SJCRH30 (cell line): ENCODE measurements around the gene MKNK1. TPM values are rescaled to one million over a fixed set of nuclear protein-coding genes. Genes with fewer than 3 reads are reported as not detected.

Source experiments
- DNase-seq, 2 experiments: peaks; one replicate each; pipeline ENCODE4 v3.0.0-alpha.2; 2015 to 2020
- H3K27ac ChIP-seq: fragments of 250-450 bp; sonication (Bioruptor Pico); 2 replicates; pipeline ENCODE4 v1.5.1; 2020; ENCODE audit warnings: mild to moderate bottlenecking, moderate library complexity
- H3K27me3 ChIP-seq: fragments of 250-450 bp; sonication (Bioruptor Pico); 2 replicates; pipeline ENCODE4 v1.5.1; 2020; ENCODE audit warnings: mild to moderate bottlenecking, moderate library complexity
- H3K36me3 ChIP-seq: fragments of 250-450 bp; sonication (Bioruptor Pico); 2 replicates; pipeline ENCODE4 v1.5.1; 2020; ENCODE audit warnings: mild to moderate bottlenecking, moderate library complexity
- H3K4me1 ChIP-seq: fragments of 250-450 bp; sonication (Bioruptor Pico); 2 replicates; pipeline ENCODE4 v1.5.1; 2020; ENCODE audit warnings: mild to moderate bottlenecking, moderate library complexity
- H3K4me3 ChIP-seq: fragments of 250-450 bp; sonication (Bioruptor Pico); 2 replicates; pipeline ENCODE4 v1.5.1; 2020; ENCODE audit warnings: mild to moderate bottlenecking, moderate library complexity
- H3K9me3 ChIP-seq: fragments of 250-450 bp; sonication (Bioruptor Pico); replicated peaks from 2 replicates; pipeline ENCODE4 v1.5.1; 2020; ENCODE audit warnings: mild to moderate bottlenecking, moderate library complexity
- total RNA-seq: library from RNA; depleted of rRNA; stranded (reverse); fragments of >200 nt; shearing (Covaris generic); gene quantifications from 2 replicates; pipeline ENCODE4 v1.2.3, GENCODE V29; 2014; rRNA removed

MKNK1 gene
- total RNA-seq, 1 experiment from 2014 or later = 25.1 TPM

GRCh38 chr1:46512792-46513190 is 91.3 kb downstream of the MKNK1 start:
- Histone ChIP-seq H3K36me3 (no peaks in the 10 kb centered on the region), H3K4me3 (no peak overlapping the region), H3K4me1 (no peaks in the 10 kb centered on the region), H3K27ac (no peak overlapping the region), H3K27me3 (peaks cover 36% of the 10 kb centered on the region; the same call in 1 of the 2 replicates), H3K9me3 (no peaks in the 10 kb centered on the region)
- no peak for DNase-seq

GRCh38 chr1:46512135-46512791 is 91.8 kb downstream of the MKNK1 start:
- Histone ChIP-seq H3K9me3 (no peaks in the 10 kb centered on the region), H3K4me1 (no peaks in the 10 kb centered on the region), H3K4me3 (no peak overlapping the region), H3K27ac (no peak overlapping the region), H3K27me3 (peaks cover 33% of the 10 kb centered on the region; the same call in 1 of the 2 replicates), H3K36me3 (no peaks in the 10 kb centered on the region)
- DNase-seq = no peak

GRCh38 chr1:46510998-46511365 is 93.1 kb downstream of the MKNK1 start:
- peaks cover 30% of the 10 kb centered on the region; the same call in 1 of the 2 replicates for H3K27me3 ChIP-seq
- no peaks in the 10 kb centered on the region for H3K4me1 ChIP-seq

GRCh38 chr1:46510341-46510997 is 93.6 kb downstream of the MKNK1 start:
- no peaks in the 10 kb centered on the region for H3K9me3 ChIP-seq
- no peaks in the 10 kb centered on the region for H3K4me1 ChIP-seq
- no peaks in the 10 kb centered on the region for H3K36me3 ChIP-seq
- H3K27ac ChIP-seq = no peak overlapping the region
- peaks cover 30% of the 10 kb centered on the region; the same call in 1 of the 2 replicates for H3K27me3 ChIP-seq
- no peak for DNase-seq
- no peak overlapping the region for H3K4me3 ChIP-seq

More at GRCh38 chr1:46510998-46511365, 93.1 kb downstream of the MKNK1 start:
- DNase-seq = no peak
- Histone ChIP-seq H3K36me3 (no peaks in the 10 kb centered on the region), H3K27ac (no peak overlapping the region), H3K4me3 (no peak overlapping the region), H3K9me3 (no peaks in the 10 kb centered on the region)

- Histone ChIP-seq H3K4me3 (no peak overlapping the region), H3K36me3 (no peaks in the 10 kb centered on the region), H3K27me3 (peaks cover 18% of the 10 kb centered on the region; the same call in 1 of the 2 replicates), H3K27ac (no peak overlapping the region), H3K9me3 (no peaks in the 10 kb centered on the region), H3K4me1 (no peaks in the 10 kb centered on the region)
- DNase-seq = no peak
Measured at GRCh38 chr1:46508757-46509156, 95.3 kb downstream of the MKNK1 start.

Other genes starting within 250 kb of the MKNK1 start
- 0.34 TPM in 1 of 2 replicates, not detected in the other for gene FAAH, start 210.0 kb downstream of the MKNK1 start, total RNA-seq
- not detected in 2 replicates for gene DMBX1, start 114.4 kb downstream of the MKNK1 start, total RNA-seq
- gene KNCN, start 52.6 kb downstream of the MKNK1 start, total RNA-seq = 0.12 and 0.25 TPM in 2 replicates
- 3.5 and 4.3 TPM in 2 replicates for gene MOB3C, start 12.5 kb upstream of the MKNK1 start, total RNA-seq
- 54.3 and 58.9 TPM in 2 replicates for gene ATPAF1, start 64.1 kb upstream of the MKNK1 start, total RNA-seq
- not detected in 2 replicates for gene TEX38, start 67.6 kb upstream of the MKNK1 start, total RNA-seq
- 46.7 and 50.3 TPM in 2 replicates for gene EFCAB14, start 114.8 kb upstream of the MKNK1 start, total RNA-seq
- not detected in 2 replicates for gene CYP4B1, start 194.8 kb upstream of the MKNK1 start, total RNA-seq